Kidney epithelial cell (primary cell): ENCODE data around the gene ZNF160. TPM values are rescaled to one million over a fixed set of nuclear protein-coding genes. Genes with fewer than 3 reads are reported as not detected.

Source experiments
- DNase-seq: peaks from one replicate; pipeline ENCODE4 v3.0.0-alpha.2; 2010; ENCODE audit warnings: low read depth
- H3K27me3 ChIP-seq: 2 replicates; pipeline ENCODE4 v1.6.0; 2011; ENCODE audit warnings: low read length; ENCODE audit not compliant: control insufficient read depth, insufficient read depth
- H3K36me3 ChIP-seq: 2 replicates; pipeline ENCODE4 v1.5.1; 2011; ENCODE audit warnings: low read length; ENCODE audit not compliant: control insufficient read depth, insufficient read depth
- H3K4me3 ChIP-seq: 2 replicates; pipeline ENCODE4 v1.5.1; 2011; ENCODE audit warnings: low read depth, mild to moderate bottlenecking, control low read depth, low read length
- CTCF ChIP-seq: IDR thresholded peaks from 2 replicates; pipeline ENCODE4 v1.5.1; 2011; ENCODE audit warnings: mild to moderate bottlenecking, moderate library complexity, low read length, control low read depth, inconsistent platforms; ENCODE audit not compliant: insufficient read depth, poor library complexity, severe bottlenecking
- total RNA-seq: library from RNA; depleted of rRNA; stranded (reverse); fragments of >200 nt; gene quantifications from 2 replicates; pipeline ENCODE4 v1.2.3, GENCODE V29; 2015

The ZNF160 gene
- total RNA-seq, 1 donor from 2014 or later, result 16.5 TPM

- H3K36me3 ChIP-seq, result peaks cover 1% of the 10 kb centered on the region
- no peak for DNase-seq
- no peak overlapping the region for H3K4me3 ChIP-seq
- TF ChIP-seq CTCF, result no peak
- H3K27me3 ChIP-seq, result no peaks in the 10 kb centered on the region
Measured at GRCh38 chr19:53094754-53095575, 8.3 kb downstream of the ZNF160 start.

GRCh38 chr19:53092723-53093122 lies 10.5 kb downstream of the ZNF160 start:
- Histone ChIP-seq H3K36me3 (peaks cover 1% of the 10 kb centered on the region), H3K4me3 (no peak overlapping the region), H3K27me3 (no peaks in the 10 kb centered on the region)
- no peak for DNase-seq
- no peak for TF ChIP-seq CTCF

GRCh38 chr19:53091413-53092254 lies 11.6 kb downstream of the ZNF160 start:
- DNase-seq, result no peak
- H3K4me3 ChIP-seq, result no peak overlapping the region
- H3K36me3 ChIP-seq, result peaks cover 1% of the 10 kb centered on the region
- no peaks in the 10 kb centered on the region for H3K27me3 ChIP-seq
- TF ChIP-seq CTCF, result no peak

- Histone ChIP-seq H3K27me3 (no peaks in the 10 kb centered on the region), H3K4me3 (no peak overlapping the region), H3K36me3 (peaks cover 2% of the 10 kb centered on the region)
- TF ChIP-seq CTCF, result no peak
- no peak for DNase-seq
Measured at GRCh38 chr19:53088091-53088490, 15.1 kb downstream of the ZNF160 start.

- Histone ChIP-seq H3K4me3 (no peak overlapping the region), H3K27me3 (no peaks in the 10 kb centered on the region), H3K36me3 (peaks cover 4% of the 10 kb centered on the region)
- DNase-seq, result no peak
- no peak for TF ChIP-seq CTCF
Measured at GRCh38 chr19:53086949-53087348, 16.3 kb downstream of the ZNF160 start.
